Thyroid gland (tissue), 4 donors: ENCODE data around the gene CCR2.

Source experiments
- CTCF ChIP-seq, 6 experiments: fragments of 200-600 bp in 3 of 6; fragments of 450-650 bp in 3 of 6; sonication (generic) in 3 of 6; IDR thresholded peaks; one replicate each; pipeline ENCODE4 v1.5.1; 2016 to 2019; ENCODE audit warnings: antibody characterized with exemption in 6 of 6, mild to moderate bottlenecking in 2 of 6, inconsistent platforms in 1 of 6, moderate library complexity in 1 of 6
- POLR2A ChIP-seq, 2 donors: fragments of 450-650 bp; IDR thresholded peaks; one replicate each; pipeline ENCODE4 v1.6.1; 2017; ENCODE audit warnings: antibody characterized with exemption in 2 of 2, mild to moderate bottlenecking in 2 of 2, moderate library complexity in 1 of 2

GRCh38 chr3:46408853-46409252 lies 54.9 kb downstream of the CCR2 start:
- no peak for TF ChIP-seq CTCF (IDR thresholded peaks at IDR 0.05)
- no peak for TF ChIP-seq POLR2A (IDR thresholded peaks at IDR 0.05)
